C4-2B (cell line): ENCODE measurements around the gene NAA16.

ENCODE experiments used
- H3K27ac ChIP-seq: fragments of 450-650 bp; 2 replicates; pipeline ENCODE4 v1.5.1; 2017
- ZFX ChIP-seq: fragments of 450-650 bp; IDR thresholded peaks from 2 replicates; pipeline ENCODE4 v1.6.1; 2017
- TF ChIP-seq, protein P1 (sequence below): fragments of 450-650 bp; conservative IDR thresholded peaks from 2 replicates; pipeline ENCODE4 v1.5.1; 2017; ENCODE audit warnings: mild to moderate bottlenecking

NAA16 gene

DNA sequence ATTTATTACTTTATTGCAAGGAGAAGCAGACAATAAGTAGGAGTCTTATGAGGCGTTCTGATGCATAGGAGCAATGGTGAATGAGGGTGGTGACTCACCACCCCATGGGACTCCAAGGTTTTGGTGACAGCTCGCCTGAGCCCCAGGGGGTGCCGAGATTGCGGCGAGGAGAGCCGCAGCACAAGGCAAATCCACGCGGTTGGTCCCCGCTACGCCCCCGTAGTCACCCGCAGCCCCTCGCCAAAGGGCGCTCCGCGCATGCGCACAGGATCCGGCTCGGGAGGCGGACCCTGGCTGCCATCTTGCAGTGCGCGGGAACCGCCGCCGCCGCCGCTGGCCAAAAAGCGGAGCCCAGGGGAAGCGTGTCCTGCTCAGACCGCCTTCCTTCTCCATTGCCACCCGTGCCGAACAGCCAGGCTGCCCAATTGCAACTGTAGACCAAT, at the start of gene NAA16:
TSS of gene NAA16 (plus strand) at position 305 of the 443 bp plus-strand sequence. CDS start 262 bp downstream, outside the sequence.
- peak within 1 kb of the TSS; percentile 98 for H3K27ac ChIP-seq
- TF ChIP-seq, protein P1, sequence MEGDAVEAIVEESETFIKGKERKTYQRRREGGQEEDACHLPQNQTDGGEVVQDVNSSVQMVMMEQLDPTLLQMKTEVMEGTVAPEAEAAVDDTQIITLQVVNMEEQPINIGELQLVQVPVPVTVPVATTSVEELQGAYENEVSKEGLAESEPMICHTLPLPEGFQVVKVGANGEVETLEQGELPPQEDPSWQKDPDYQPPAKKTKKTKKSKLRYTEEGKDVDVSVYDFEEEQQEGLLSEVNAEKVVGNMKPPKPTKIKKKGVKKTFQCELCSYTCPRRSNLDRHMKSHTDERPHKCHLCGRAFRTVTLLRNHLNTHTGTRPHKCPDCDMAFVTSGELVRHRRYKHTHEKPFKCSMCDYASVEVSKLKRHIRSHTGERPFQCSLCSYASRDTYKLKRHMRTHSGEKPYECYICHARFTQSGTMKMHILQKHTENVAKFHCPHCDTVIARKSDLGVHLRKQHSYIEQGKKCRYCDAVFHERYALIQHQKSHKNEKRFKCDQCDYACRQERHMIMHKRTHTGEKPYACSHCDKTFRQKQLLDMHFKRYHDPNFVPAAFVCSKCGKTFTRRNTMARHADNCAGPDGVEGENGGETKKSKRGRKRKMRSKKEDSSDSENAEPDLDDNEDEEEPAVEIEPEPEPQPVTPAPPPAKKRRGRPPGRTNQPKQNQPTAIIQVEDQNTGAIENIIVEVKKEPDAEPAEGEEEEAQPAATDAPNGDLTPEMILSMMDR = no peak
- TF ChIP-seq ZFX = no peak

DNA sequence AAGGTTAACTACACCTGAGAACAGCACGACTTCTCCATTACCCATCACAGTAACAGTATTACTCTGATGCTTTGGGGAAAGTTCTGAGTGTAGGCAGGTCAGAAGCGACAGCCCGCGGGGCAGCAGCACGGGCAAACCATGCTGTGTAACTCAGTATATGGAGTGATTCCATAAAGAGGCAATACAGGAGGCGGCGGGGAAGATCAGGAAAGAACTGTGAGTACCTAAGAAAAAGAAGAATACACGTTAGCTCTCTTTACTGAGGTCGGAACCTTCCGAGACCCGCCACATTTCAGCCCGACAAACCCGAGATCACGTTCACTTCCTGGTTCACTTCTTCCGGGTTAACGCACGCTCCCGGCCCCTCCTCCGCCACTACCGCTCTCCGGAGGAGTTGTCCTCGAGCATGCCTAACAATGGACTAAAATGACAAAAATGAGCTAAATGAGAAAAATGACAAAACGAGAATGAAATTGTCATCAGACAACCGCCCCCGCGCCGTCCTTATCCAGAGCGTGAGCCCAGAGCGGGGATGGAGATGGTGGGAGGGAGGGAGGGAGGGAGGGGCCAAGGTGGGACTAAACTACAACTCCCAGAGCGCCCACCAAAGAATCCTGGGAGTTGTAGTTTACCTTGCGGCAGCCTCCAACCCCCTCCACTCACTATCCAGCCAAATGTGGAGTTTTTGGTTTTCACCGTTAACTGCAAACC, 47.7 kb upstream of the NAA16 start, which contains the start of gene MTRF1:
TSS of gene MTRF1 (minus strand) at position 316 of the 711 bp plus-strand sequence. CDS start 2,669 bp downstream, outside the sequence.
- no peak for TF ChIP-seq ZFX
- TF ChIP-seq, protein P1 = no peak
- H3K27ac ChIP-seq = peak within 1 kb of the TSS; percentile 74

DNA sequence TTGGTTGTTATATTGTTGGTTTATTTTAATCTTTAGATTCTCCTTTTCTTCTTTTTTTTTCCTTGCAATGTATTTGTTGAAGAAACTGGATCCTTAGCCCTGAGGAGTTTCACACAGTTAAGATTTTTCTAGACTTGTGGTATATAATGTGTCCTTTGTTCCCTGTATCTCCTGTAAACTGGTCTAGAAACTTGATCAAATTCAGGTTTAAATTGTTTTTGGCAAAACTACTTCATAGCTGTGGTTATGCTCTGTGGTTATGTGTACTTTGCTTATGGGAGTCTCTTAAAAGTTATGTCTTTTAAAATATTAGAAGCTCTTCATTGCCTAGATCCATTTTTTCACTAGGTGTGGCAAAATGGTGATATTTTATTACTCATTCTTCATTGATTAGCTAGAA, 44.0 kb upstream of the NAA16 start:
- TF ChIP-seq, protein P1 = no peak
- no peak for TF ChIP-seq ZFX

DNA sequence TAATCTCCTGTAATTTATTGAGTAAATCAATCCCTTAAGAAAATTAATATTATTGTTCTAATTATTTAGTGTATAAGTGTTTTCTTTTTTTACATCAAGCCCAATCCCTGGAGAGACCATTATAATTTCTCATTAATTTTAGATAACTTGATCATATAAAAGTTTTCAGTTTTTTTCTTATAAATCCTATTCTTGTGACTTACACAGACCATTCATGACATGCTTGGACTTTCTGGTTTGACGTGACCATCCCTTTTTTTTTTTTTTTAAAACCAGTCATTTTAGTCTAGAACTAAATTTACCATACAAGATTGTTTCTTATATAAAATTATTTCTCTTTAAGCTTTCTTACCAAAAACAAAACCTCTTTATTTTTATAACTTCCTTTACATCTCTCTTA, 42.3 kb upstream of the NAA16 start:
- H3K27ac ChIP-seq = no peak overlapping the region
- TF ChIP-seq, protein P1 = no peak
- TF ChIP-seq ZFX = no peak

More for the DNA sequence above, 44.0 kb upstream of the NAA16 start:
- no peak overlapping the region for H3K27ac ChIP-seq

DNA sequence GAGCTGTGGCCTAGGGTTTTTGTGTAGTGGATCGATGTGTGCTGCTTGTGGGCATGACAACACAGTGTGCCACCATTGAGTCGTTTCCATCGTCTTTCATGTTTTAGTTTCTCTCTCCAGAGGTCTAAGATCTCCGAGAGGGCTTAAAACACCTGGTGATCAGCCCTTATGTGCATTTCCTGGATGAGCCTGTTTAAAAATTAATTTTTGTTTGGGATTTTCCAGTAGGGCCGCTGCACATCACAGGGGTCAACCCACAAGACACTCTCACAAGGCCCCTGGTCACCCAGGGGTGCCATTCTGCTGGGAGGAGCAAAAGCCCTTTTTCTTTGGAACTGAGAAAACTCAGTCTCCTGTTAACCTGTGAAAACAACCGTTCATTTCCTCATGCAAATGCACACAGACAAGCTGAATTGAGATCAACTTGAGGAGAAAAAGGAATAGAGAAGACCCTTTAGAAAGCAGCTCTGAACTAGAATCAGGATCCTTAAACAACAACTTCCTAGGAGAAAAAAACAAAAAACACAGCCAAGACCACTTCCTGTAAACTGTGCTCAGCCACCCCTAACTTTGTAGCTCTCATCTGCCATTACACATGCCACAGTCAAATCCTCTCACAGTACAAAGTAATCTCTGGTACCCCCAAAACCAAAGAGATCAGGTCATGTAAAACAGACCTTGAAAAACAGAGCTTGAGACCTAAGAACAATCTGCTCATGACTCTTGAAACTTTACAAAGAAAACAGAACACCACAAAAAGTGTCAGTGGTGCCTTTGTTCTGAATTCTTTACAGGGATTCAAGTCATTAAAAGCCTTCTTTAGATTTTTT, 39.4 kb upstream of the NAA16 start:
- H3K27ac ChIP-seq = no peak overlapping the region
- TF ChIP-seq, protein P1 = no peak
- no peak for TF ChIP-seq ZFX

DNA sequence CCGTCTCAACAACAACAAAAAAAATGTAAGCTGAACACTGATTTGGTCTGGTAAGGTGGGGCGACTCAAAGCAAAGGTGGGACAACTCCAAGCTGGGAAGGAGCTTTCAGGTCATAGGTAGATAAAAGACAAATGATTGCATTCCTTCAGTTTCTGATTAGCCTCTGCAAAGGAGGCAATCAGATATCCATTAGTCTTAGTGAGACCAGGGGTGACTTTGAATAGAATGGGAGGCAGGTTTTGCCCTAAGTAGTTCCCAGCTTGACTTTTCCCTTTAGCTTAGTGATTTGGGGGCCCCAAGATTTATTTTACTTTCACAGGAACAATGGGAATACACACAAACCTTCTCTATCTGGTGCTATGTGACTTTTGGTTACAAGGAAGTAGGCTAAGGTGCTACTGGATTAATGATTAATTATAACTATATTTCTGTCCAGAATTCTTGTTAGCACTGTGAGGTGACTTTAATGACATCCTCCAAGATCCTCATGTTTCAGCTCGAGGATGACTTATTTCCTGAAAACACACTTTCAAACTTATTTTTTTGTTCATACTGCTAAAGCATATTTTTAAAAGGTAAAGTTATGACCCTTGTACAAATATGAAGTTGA, 37.1 kb upstream of the NAA16 start:
- TF ChIP-seq, protein P1 = no peak
- no peak for TF ChIP-seq ZFX
- no peak overlapping the region for H3K27ac ChIP-seq

DNA sequence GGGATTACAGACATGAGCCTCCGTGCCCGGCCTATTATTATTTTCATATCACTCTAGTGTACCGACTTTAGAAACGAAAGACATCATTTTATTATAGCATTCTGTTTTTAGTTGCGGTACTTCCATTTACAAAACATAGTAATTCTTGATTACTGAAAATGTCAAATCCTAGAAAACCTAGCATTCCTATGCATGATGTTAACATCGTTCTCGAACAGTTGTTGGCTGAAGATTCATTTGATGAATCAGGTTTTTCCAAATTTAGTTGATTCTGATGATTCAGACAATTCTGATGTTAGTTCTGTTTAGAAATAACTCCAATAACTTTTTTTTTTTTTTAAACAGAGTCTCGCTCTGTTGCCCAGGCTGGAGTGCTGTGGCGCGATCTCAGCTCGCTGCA, 36.2 kb upstream of the NAA16 start:
- no peak overlapping the region for H3K27ac ChIP-seq
- TF ChIP-seq, protein P1 = no peak
- TF ChIP-seq ZFX = no peak
